WTC11 (cell line): Measurements from ENCODE around the gene INO80.

Experiments
- CTCF ChIP-seq: fragments of 200-600 bp; IDR thresholded peaks from 2 replicates; pipeline ENCODE4 v1.8.0; 2022; ENCODE audit warnings: antibody characterized with exemption
- JUN ChIP-seq: sonication (generic); formaldehyde crosslinking; IDR thresholded peaks from 2 replicates; pipeline ENCODE4 v1.8.0; 2023; ENCODE audit warnings: mild to moderate bottlenecking, missing genetic modification reagents

DNA sequence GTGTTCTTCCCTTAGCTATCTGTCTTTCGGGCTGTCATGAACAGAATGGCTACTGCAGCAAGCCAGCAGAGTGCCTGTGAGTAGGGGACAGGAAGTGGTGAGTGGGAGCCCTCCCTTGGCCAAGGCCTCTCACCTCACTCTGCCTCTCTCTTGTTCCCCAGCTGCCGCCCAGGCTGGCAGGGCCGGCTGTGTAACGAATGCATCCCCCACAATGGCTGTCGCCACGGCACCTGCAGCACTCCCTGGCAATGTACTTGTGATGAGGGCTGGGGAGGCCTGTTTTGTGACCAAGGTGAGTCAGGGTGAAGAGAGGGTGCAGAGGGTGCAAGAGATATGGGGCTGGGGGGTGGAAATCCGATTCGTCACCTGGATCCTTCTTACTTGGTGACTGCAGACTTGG, 183.9 kb downstream of the INO80 start:
- no peak for TF ChIP-seq CTCF
- no peak for TF ChIP-seq JUN (CRISPR knock-in tag)
